Measurements from ENCODE around the gene RHOA. TPM values are rescaled to one million over a fixed set of nuclear protein-coding genes. Genes with fewer than 3 reads are reported as not detected.

The RHOA gene
- polyA plus RNA-seq, 2 of the 4 experiments (the other 2 are of a cell fraction), result 332 to 549 TPM

DNA sequence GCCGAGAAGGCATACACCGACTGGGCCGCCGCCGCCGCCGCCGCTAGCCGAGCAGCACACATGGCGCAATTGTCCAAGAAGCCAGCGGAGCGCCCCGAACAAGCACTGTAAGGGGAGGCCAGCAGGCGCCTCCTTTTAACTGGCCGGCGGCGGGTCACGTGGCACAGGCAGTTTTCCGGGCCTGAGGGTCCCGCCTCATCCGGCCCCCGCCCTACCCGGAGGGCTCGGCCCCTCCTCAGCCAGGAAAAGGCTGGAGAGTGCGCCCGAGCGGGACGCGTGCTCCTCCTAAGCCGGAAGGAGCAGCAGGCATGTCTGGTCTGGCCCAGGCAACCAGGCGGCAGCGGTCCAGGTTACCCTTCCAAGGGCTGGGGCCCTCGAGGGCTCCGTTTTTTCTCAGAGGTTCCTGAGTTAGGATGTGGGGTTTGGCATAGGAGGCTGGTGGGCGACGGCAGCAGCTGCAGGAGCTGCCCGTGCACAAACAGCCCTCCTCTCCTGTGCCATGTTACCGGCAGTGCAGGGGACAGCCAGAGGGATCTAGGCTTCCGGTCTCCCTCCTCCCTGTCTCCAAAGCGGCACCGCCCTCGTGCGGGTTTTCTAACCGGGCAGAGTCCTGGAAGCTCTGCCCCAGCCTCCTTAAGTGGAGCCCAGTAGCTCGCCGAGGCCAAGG is 53.4 kb downstream of the RHOA start, which contains the start of gene GPX1 (continued):
- TF ChIP-seq, protein P1, sequence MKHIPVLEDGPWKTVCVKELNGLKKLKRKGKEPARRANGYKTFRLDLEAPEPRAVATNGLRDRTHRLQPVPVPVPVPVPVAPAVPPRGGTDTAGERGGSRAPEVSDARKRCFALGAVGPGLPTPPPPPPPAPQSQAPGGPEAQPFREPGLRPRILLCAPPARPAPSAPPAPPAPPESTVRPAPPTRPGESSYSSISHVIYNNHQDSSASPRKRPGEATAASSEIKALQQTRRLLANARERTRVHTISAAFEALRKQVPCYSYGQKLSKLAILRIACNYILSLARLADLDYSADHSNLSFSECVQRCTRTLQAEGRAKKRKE (CRISPR knock-in tag; IDR thresholded peaks at IDR 0.05; ENCODE audit: low read depth), result 0 out of 2 replicates have a peak, but pooled peaks have one; percentile 26
- no peak for TF ChIP-seq MAFK (IDR thresholded peaks at IDR 0.05; ENCODE audit: partially characterized antibody)
- no peak for TF ChIP-seq SREBF2 (IDR thresholded peaks at IDR 0.05)
- TF ChIP-seq, protein P2, sequence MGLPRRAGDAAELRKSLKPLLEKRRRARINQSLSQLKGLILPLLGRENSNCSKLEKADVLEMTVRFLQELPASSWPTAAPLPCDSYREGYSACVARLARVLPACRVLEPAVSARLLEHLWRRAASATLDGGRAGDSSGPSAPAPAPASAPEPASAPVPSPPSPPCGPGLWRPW (IDR thresholded peaks at IDR 0.05), result no peak
- no peak for TF ChIP-seq CBX8 (IDR thresholded peaks at IDR 0.05)
- no peak for TF ChIP-seq ZSCAN20 (CRISPR knock-in tag; IDR thresholded peaks at IDR 0.05)
- TF ChIP-seq HEYL (CRISPR knock-in tag; IDR thresholded peaks at IDR 0.05), result no peak
- TF ChIP-seq, protein P3, sequence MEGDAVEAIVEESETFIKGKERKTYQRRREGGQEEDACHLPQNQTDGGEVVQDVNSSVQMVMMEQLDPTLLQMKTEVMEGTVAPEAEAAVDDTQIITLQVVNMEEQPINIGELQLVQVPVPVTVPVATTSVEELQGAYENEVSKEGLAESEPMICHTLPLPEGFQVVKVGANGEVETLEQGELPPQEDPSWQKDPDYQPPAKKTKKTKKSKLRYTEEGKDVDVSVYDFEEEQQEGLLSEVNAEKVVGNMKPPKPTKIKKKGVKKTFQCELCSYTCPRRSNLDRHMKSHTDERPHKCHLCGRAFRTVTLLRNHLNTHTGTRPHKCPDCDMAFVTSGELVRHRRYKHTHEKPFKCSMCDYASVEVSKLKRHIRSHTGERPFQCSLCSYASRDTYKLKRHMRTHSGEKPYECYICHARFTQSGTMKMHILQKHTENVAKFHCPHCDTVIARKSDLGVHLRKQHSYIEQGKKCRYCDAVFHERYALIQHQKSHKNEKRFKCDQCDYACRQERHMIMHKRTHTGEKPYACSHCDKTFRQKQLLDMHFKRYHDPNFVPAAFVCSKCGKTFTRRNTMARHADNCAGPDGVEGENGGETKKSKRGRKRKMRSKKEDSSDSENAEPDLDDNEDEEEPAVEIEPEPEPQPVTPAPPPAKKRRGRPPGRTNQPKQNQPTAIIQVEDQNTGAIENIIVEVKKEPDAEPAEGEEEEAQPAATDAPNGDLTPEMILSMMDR (IDR thresholded peaks at IDR 0.05), result no peak
- TF ChIP-seq ZFP36 (IDR thresholded peaks at IDR 0.05; ENCODE audit: borderline replicate concordance, partially characterized antibody), result no peak
- no peak for TF ChIP-seq RFX5 (IDR thresholded peaks at IDR 0.05)
- no peak for TF ChIP-seq JUNB (IDR thresholded peaks at IDR 0.05)
- no peak for TF ChIP-seq HDAC2 (IDR thresholded peaks at IDR 0.05)
- TF ChIP-seq, protein P4, sequence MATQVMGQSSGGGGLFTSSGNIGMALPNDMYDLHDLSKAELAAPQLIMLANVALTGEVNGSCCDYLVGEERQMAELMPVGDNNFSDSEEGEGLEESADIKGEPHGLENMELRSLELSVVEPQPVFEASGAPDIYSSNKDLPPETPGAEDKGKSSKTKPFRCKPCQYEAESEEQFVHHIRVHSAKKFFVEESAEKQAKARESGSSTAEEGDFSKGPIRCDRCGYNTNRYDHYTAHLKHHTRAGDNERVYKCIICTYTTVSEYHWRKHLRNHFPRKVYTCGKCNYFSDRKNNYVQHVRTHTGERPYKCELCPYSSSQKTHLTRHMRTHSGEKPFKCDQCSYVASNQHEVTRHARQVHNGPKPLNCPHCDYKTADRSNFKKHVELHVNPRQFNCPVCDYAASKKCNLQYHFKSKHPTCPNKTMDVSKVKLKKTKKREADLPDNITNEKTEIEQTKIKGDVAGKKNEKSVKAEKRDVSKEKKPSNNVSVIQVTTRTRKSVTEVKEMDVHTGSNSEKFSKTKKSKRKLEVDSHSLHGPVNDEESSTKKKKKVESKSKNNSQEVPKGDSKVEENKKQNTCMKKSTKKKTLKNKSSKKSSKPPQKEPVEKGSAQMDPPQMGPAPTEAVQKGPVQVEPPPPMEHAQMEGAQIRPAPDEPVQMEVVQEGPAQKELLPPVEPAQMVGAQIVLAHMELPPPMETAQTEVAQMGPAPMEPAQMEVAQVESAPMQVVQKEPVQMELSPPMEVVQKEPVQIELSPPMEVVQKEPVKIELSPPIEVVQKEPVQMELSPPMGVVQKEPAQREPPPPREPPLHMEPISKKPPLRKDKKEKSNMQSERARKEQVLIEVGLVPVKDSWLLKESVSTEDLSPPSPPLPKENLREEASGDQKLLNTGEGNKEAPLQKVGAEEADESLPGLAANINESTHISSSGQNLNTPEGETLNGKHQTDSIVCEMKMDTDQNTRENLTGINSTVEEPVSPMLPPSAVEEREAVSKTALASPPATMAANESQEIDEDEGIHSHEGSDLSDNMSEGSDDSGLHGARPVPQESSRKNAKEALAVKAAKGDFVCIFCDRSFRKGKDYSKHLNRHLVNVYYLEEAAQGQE (IDR thresholded peaks at IDR 0.05), result no peak
- no peak for TF ChIP-seq FOSL2 (IDR thresholded peaks at IDR 0.05)
- 0 out of 2 replicates have a peak, but pooled peaks have one; percentile 24 for TF ChIP-seq FOSL2 (CRISPR knock-in tag; IDR thresholded peaks at IDR 0.05)
- TF ChIP-seq GATA3 (IDR thresholded peaks at IDR 0.05; ENCODE audit: borderline replicate concordance), result no peak
- no peak for TF ChIP-seq HOXA7 (CRISPR knock-in tag; IDR thresholded peaks at IDR 0.05)
- no peak for TF ChIP-seq ESRRA (IDR thresholded peaks at IDR 0.05; ENCODE audit: borderline replicate concordance, low read length)
- TF ChIP-seq, protein P5, sequence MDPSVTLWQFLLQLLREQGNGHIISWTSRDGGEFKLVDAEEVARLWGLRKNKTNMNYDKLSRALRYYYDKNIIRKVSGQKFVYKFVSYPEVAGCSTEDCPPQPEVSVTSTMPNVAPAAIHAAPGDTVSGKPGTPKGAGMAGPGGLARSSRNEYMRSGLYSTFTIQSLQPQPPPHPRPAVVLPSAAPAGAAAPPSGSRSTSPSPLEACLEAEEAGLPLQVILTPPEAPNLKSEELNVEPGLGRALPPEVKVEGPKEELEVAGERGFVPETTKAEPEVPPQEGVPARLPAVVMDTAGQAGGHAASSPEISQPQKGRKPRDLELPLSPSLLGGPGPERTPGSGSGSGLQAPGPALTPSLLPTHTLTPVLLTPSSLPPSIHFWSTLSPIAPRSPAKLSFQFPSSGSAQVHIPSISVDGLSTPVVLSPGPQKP (IDR thresholded peaks at IDR 0.05; ENCODE audit: low read depth, low read length), result no peak
- TF ChIP-seq KDM5A (IDR thresholded peaks at IDR 0.05), result no peak
- TF ChIP-seq, protein P6, sequence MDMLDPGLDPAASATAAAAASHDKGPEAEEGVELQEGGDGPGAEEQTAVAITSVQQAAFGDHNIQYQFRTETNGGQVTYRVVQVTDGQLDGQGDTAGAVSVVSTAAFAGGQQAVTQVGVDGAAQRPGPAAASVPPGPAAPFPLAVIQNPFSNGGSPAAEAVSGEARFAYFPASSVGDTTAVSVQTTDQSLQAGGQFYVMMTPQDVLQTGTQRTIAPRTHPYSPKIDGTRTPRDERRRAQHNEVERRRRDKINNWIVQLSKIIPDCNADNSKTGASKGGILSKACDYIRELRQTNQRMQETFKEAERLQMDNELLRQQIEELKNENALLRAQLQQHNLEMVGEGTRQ (IDR thresholded peaks at IDR 0.05), result peak; percentile 93
- TF ChIP-seq JUN (IDR thresholded peaks at IDR 0.05), result peak in 1 of 2 experiments; percentile 84; a peak in 4 of 5 replicates
- 0 out of 4 replicates have a peak, but pooled peaks of 1 of the 2 experiments have one; percentile 40 for TF ChIP-seq CEBPB (IDR thresholded peaks at IDR 0.05)
- no peak for TF ChIP-seq CBX2 (IDR thresholded peaks at IDR 0.05; ENCODE audit: borderline replicate concordance, low read depth)
- TF ChIP-seq, protein P7, sequence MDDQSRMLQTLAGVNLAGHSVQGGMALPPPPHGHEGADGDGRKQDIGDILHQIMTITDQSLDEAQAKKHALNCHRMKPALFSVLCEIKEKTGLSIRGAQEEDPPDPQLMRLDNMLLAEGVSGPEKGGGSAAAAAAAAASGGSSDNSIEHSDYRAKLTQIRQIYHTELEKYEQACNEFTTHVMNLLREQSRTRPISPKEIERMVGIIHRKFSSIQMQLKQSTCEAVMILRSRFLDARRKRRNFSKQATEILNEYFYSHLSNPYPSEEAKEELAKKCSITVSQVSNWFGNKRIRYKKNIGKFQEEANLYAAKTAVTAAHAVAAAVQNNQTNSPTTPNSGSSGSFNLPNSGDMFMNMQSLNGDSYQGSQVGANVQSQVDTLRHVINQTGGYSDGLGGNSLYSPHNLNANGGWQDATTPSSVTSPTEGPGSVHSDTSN (IDR thresholded peaks at IDR 0.05), result 0 out of 2 replicates have a peak, but pooled peaks have one; percentile 40
- 0 out of 2 replicates have a peak, but pooled peaks have one; percentile 21 for TF ChIP-seq FOXS1 (CRISPR knock-in tag; IDR thresholded peaks at IDR 0.05)
- peak; percentile 90; the same call in 1 of the 2 replicates for TF ChIP-seq MYC (IDR thresholded peaks at IDR 0.05; ENCODE audit: borderline replicate concordance, low read length)
- TF ChIP-seq EP300 (IDR thresholded peaks at IDR 0.05), result no peak
- TF ChIP-seq RNF2 (IDR thresholded peaks at IDR 0.05; ENCODE audit: borderline replicate concordance, low read depth), result no peak
- no peak for TF ChIP-seq HOXB5 (CRISPR knock-in tag; IDR thresholded peaks at IDR 0.05)
- TF ChIP-seq CHD2 (IDR thresholded peaks at IDR 0.05; ENCODE audit: low read length, partially characterized antibody), result no peak
- TF ChIP-seq NPAS2 (CRISPR knock-in tag; IDR thresholded peaks at IDR 0.05; ENCODE audit: borderline replicate concordance), result peak; percentile 51; the same call in 1 of the 2 replicates
- TF ChIP-seq NR3C1 (IDR thresholded peaks at IDR 0.05), result no peak
- TF ChIP-seq EHF (CRISPR knock-in tag; IDR thresholded peaks at IDR 0.05), result peak; percentile 69; the same call in 1 of the 2 replicates
